GM12892 (cell line): ENCODE measurements around the gene SLC24A3.

Source experiments
- POLR2A ChIP-seq: IDR thresholded peaks from 2 replicates; pipeline ENCODE4 v1.6.1; 2011; ENCODE audit warnings: low read depth, low read length, control low read depth
- POLR2AphosphoS5 ChIP-seq: IDR thresholded peaks from 2 replicates; pipeline ENCODE4 v1.6.1; 2011; ENCODE audit warnings: low read depth, low read length, control low read depth
- TAF1 ChIP-seq: IDR thresholded peaks from 2 replicates; pipeline ENCODE4 v1.6.1; 2011; ENCODE audit warnings: low read depth, mild to moderate bottlenecking, control low read depth, low read length, borderline replicate concordance

DNA sequence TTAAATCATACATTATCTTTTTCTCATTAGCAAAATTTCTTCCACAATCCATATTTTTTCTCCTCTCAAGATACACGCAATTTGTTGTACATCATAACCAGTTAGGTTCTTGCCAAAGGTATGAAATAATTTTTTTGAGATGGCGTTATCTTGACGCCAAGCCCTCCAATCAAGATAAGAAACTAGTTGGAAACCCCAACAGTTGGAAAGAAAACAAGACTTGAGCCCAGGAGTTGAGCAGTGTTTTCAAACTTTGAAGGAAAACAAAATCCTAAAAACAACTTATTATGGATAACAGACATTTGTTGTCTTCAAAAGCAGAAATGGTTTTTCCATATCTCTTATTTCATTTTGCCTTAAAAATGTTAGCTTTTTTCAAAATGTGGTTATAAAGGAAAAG is 184.8 kb downstream of the SLC24A3 start:
- no peak for TF ChIP-seq POLR2A
- no peak for TF ChIP-seq TAF1
- no peak for TF ChIP-seq POLR2AphosphoS5
